CD4-positive, CD25-positive, alpha-beta regulatory T cell (primary cell): Measurements from ENCODE around the gene SNTG2. TPM values are rescaled to one million over a fixed set of nuclear protein-coding genes. Genes with fewer than 3 reads are reported as not detected.
"Not testable (repeated sequence)": the region's sequence is repeated elsewhere in the genome, so short reads cannot be mapped to it uniquely, and the experiment has no call there.

Experiments
- ATAC-seq, 2 donors: fragments of 150-1000 bp; cut with Tn5 transposase; one replicate each; pipeline ENCODE4 v1.10.0; 2021; ENCODE audit warnings: low read depth in 2 of 2, moderate number of reproducible peaks in 2 of 2, moderate library complexity in 1 of 2
- DNase-seq, 3 donors: peaks; one replicate each; pipeline versions ENCODE4 v3.0.0 to v3.0.0-alpha.2; 2012 to 2022; ENCODE audit warnings: mixed read lengths in 1 of 3
- H3K27ac ChIP-seq: one replicate; pipeline ENCODE4 v1.7.0; 2013; ENCODE audit warnings: mild to moderate bottlenecking, low read length; ENCODE audit not compliant: insufficient read depth, poor library complexity, severe bottlenecking
- H3K27me3 ChIP-seq: one replicate; pipeline ENCODE4 v1.7.0; 2013; ENCODE audit warnings: low read length; ENCODE audit not compliant: control insufficient read depth, insufficient read depth
- H3K36me3 ChIP-seq: one replicate; pipeline ENCODE4 v1.7.0; 2013; ENCODE audit warnings: mild to moderate bottlenecking, low read length, moderate library complexity; ENCODE audit not compliant: control insufficient read depth, insufficient read depth
- H3K4me1 ChIP-seq: 2 replicates; pipeline ENCODE4 v1.7.0; 2013; ENCODE audit warnings: mild to moderate bottlenecking, low read length; ENCODE audit not compliant: insufficient read depth, control insufficient read depth, poor library complexity, severe bottlenecking
- H3K4me3 ChIP-seq: one replicate; pipeline ENCODE4 v1.7.0; 2013; ENCODE audit warnings: low read depth, mild to moderate bottlenecking, low read length, moderate library complexity
- H3K9me3 ChIP-seq, 2 experiments: 1 replicate in 1 of 2; 2 replicates in 1 of 2; pipeline ENCODE4 v1.7.0; 2013; ENCODE audit warnings: low read length in 2 of 2, mild to moderate bottlenecking in 1 of 2, moderate library complexity in 1 of 2; ENCODE audit not compliant: control insufficient read depth in 2 of 2
- H3K27ac Mint-ChIP-seq, 3 donors: one replicate each; pipeline ENCODE4 v1.8.0; 2020 to 2022; ENCODE audit warnings: mild to moderate bottlenecking in 3 of 3, mixed read lengths in 3 of 3, moderate library complexity in 2 of 3
- H3K27me3 Mint-ChIP-seq: one replicate; pipeline ENCODE4 v1.8.0; 2022; ENCODE audit warnings: mild to moderate bottlenecking, mixed read lengths
- H3K36me3 Mint-ChIP-seq: one replicate; pipeline ENCODE4 v1.8.0; 2020; ENCODE audit warnings: mixed read lengths
- H3K4me1 Mint-ChIP-seq, 4 donors: one replicate each; pipeline ENCODE4 v1.8.0; 2020 to 2022; ENCODE audit warnings: mixed read lengths in 4 of 4, mild to moderate bottlenecking in 1 of 4
- H3K4me3 Mint-ChIP-seq, 4 donors: one replicate each; pipeline ENCODE4 v1.8.0; 2020 to 2022; ENCODE audit warnings: mild to moderate bottlenecking in 4 of 4, mixed read lengths in 4 of 4, moderate library complexity in 3 of 4
- H3K9me3 Mint-ChIP-seq, 7 donors: one replicate each; pipeline ENCODE4 v1.8.0; 2020 to 2022; ENCODE audit warnings: mixed read lengths in 7 of 7, mild to moderate bottlenecking in 3 of 7, moderate library complexity in 2 of 7
- polyA plus RNA-seq, 4 donors: library from polyadenylated mRNA; unstranded; fragments of 300-500 nt; fragmentation: Illumina TruSeq; gene quantifications; one replicate each; pipeline ENCODE4 v1.2.3, GENCODE V29; 2021
- total RNA-seq: library from RNA; stranded (reverse); gene quantifications from one replicate; pipeline ENCODE4 v1.2.3, GENCODE V29; 2022

The SNTG2 gene
- total and polyA plus RNA-seq, 5 donors from 2014 or later: 0.64 TPM; not detected in 4

- Histone ChIP-seq H3K9me3 (no peaks in the 10 kb centered on the region), H3K36me3 (no peaks in the 10 kb centered on the region), H3K27me3 (no peaks in the 10 kb centered on the region), H3K4me1 (no peaks in the 10 kb centered on the region), H3K4me3 (no peak overlapping the region), H3K27ac (no peak overlapping the region)
- DNase-seq (no peak), ATAC-seq (no peak)
- Mint-ChIP-seq H3K27ac (no peak overlapping the region), H3K36me3 (no peaks in the 10 kb centered on the region), H3K9me3 (peaks cover 0 to 2% (median 0%) of the 10 kb centered on the region in 7 donors), H3K27me3 (peaks cover 7% of the 10 kb centered on the region), H3K4me1 (no peaks in the 10 kb centered on the region), H3K4me3 (no peak overlapping the region)
Measured at GRCh38 chr2:908568-908967, 42.1 kb upstream of the SNTG2 start.

GRCh38 chr2:909764-910379 is 40.8 kb upstream of the SNTG2 start:
- H3K4me1 ChIP-seq, H3K36me3 ChIP-seq, H3K27me3 Mint-ChIP-seq, H3K27ac ChIP-seq, H3K4me1 Mint-ChIP-seq, H3K9me3 ChIP-seq, ATAC-seq, H3K27me3 ChIP-seq, H3K4me3 Mint-ChIP-seq, H3K9me3 Mint-ChIP-seq, DNase-seq, H3K36me3 Mint-ChIP-seq, H3K4me3 ChIP-seq: not testable (repeated sequence)
- H3K27ac Mint-ChIP-seq: peak overlapping the region in 1 of 3 donors; percentile 54

- Mint-ChIP-seq H3K4me1 (no peaks in the 10 kb centered on the region), H3K9me3 (peaks cover 0 to 2% (median 0%) of the 10 kb centered on the region in 7 donors), H3K27me3 (peaks cover 7% of the 10 kb centered on the region), H3K27ac (no peak overlapping the region), H3K4me3 (no peak overlapping the region), H3K36me3 (no peaks in the 10 kb centered on the region)
- ATAC-seq (no peak), DNase-seq (no peak)
- Histone ChIP-seq H3K36me3 (no peaks in the 10 kb centered on the region), H3K4me1 (no peaks in the 10 kb centered on the region), H3K4me3 (no peak overlapping the region), H3K27me3 (no peaks in the 10 kb centered on the region), H3K27ac (no peak overlapping the region), H3K9me3 (no peaks in the 10 kb centered on the region)
Measured at GRCh38 chr2:910698-911097, 40.0 kb upstream of the SNTG2 start.

GRCh38 chr2:915979-916378 is 34.7 kb upstream of the SNTG2 start:
- Mint-ChIP-seq H3K27ac (no peak overlapping the region), H3K36me3 (no peaks in the 10 kb centered on the region), H3K4me3 (no peak overlapping the region), H3K27me3 (no peaks in the 10 kb centered on the region), H3K4me1 (no peaks in the 10 kb centered on the region), H3K9me3 (peaks cover 0 to 2% (median 0%) of the 10 kb centered on the region in 7 donors)
- no peaks in the 10 kb centered on the region for H3K9me3 ChIP-seq
- no peak overlapping the region for H3K27ac ChIP-seq
- ATAC-seq (no peak), DNase-seq (no peak)
- H3K27me3 ChIP-seq: no peaks in the 10 kb centered on the region
- no peaks in the 10 kb centered on the region for H3K4me1 ChIP-seq
- no peak overlapping the region for H3K4me3 ChIP-seq
- no peaks in the 10 kb centered on the region for H3K36me3 ChIP-seq

GRCh38 chr2:916935-917334 is 33.7 kb upstream of the SNTG2 start:
- Histone ChIP-seq H3K4me1 (no peaks in the 10 kb centered on the region), H3K9me3 (no peaks in the 10 kb centered on the region), H3K4me3 (no peak overlapping the region), H3K27ac (no peak overlapping the region), H3K36me3 (no peaks in the 10 kb centered on the region), H3K27me3 (no peaks in the 10 kb centered on the region)
- ATAC-seq (no peak), DNase-seq (no peak)
- peaks cover 0 to 2% (median 0%) of the 10 kb centered on the region in 7 donors for H3K9me3 Mint-ChIP-seq
- no peak overlapping the region for H3K4me3 Mint-ChIP-seq
- H3K27me3 Mint-ChIP-seq: no peaks in the 10 kb centered on the region
- no peaks in the 10 kb centered on the region for H3K4me1 Mint-ChIP-seq
- no peak overlapping the region for H3K27ac Mint-ChIP-seq
- no peaks in the 10 kb centered on the region for H3K36me3 Mint-ChIP-seq

GRCh38 chr2:919672-920071 is 31.0 kb upstream of the SNTG2 start:
- Mint-ChIP-seq H3K4me1 (no peaks in the 10 kb centered on the region), H3K27me3 (no peaks in the 10 kb centered on the region), H3K36me3 (no peaks in the 10 kb centered on the region), H3K4me3 (no peak overlapping the region), H3K27ac (no peak overlapping the region), H3K9me3 (peaks cover 0 to 2% (median 0%) of the 10 kb centered on the region in 7 donors)
- no peak for ATAC-seq
- no peak for DNase-seq
- Histone ChIP-seq H3K27me3 (no peaks in the 10 kb centered on the region), H3K27ac (no peak overlapping the region), H3K4me1 (no peaks in the 10 kb centered on the region), H3K36me3 (no peaks in the 10 kb centered on the region), H3K4me3 (no peak overlapping the region), H3K9me3 (no peaks in the 10 kb centered on the region)

- Mint-ChIP-seq H3K4me1 (no peaks in the 10 kb centered on the region), H3K36me3 (no peaks in the 10 kb centered on the region), H3K27ac (no peak overlapping the region), H3K9me3 (peaks cover 0 to 2% (median 0%) of the 10 kb centered on the region in 7 donors), H3K4me3 (no peak overlapping the region), H3K27me3 (no peaks in the 10 kb centered on the region)
- DNase-seq (no peak), ATAC-seq (no peak)
- Histone ChIP-seq H3K36me3 (no peaks in the 10 kb centered on the region), H3K9me3 (no peaks in the 10 kb centered on the region), H3K4me3 (no peak overlapping the region), H3K27me3 (no peaks in the 10 kb centered on the region), H3K27ac (no peak overlapping the region), H3K4me1 (no peaks in the 10 kb centered on the region)
Measured at GRCh38 chr2:920573-920972, 30.1 kb upstream of the SNTG2 start.

GRCh38 chr2:920999-921398 is 29.6 kb upstream of the SNTG2 start:
- Mint-ChIP-seq H3K27ac (no peak overlapping the region), H3K36me3 (no peaks in the 10 kb centered on the region), H3K4me3 (no peak overlapping the region), H3K4me1 (no peaks in the 10 kb centered on the region), H3K27me3 (no peaks in the 10 kb centered on the region), H3K9me3 (peaks cover 0 to 2% (median 0%) of the 10 kb centered on the region in 7 donors)
- no peaks in the 10 kb centered on the region for H3K36me3 ChIP-seq
- no peak overlapping the region for H3K4me3 ChIP-seq
- H3K27me3 ChIP-seq: no peaks in the 10 kb centered on the region
- no peak for DNase-seq
- H3K27ac ChIP-seq: no peak overlapping the region
- no peaks in the 10 kb centered on the region for H3K9me3 ChIP-seq
- H3K4me1 ChIP-seq: no peaks in the 10 kb centered on the region
- no peak for ATAC-seq
